NCI-H2107 treated with DMSO at 0.1 percent for 48 hours (cell line): ENCODE measurements around the gene INO80.

ENCODE experiments used
- DNase-seq: peaks from one replicate; lab custom pipeline; 2025; ENCODE audit not compliant: unreplicated experiment; lab: John Stamatoyannopoulos, UW

INO80 gene

DNA sequence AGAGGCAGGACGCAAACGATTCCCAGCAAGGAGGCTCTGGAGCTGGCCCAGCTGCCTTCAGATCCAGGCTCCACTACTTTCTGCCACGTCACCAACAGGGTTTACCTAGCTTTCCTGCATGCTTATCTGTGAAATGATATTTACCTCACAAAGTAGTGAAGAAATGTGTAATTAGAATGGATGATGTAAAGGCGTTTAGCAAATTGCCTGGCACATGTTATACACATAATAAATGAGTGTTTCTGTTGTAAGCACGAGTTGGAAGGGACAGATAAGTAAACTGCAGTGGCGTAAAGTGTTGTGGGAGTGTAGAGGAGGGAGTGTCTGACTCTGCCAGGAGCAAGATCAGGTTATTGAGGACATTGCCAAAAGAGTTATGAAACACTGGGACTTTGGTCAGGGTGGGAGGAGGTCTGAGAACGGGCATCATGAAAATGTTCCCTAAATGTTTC lies 166.3 kb downstream of the INO80 start:
- no peak for DNase-seq

DNA sequence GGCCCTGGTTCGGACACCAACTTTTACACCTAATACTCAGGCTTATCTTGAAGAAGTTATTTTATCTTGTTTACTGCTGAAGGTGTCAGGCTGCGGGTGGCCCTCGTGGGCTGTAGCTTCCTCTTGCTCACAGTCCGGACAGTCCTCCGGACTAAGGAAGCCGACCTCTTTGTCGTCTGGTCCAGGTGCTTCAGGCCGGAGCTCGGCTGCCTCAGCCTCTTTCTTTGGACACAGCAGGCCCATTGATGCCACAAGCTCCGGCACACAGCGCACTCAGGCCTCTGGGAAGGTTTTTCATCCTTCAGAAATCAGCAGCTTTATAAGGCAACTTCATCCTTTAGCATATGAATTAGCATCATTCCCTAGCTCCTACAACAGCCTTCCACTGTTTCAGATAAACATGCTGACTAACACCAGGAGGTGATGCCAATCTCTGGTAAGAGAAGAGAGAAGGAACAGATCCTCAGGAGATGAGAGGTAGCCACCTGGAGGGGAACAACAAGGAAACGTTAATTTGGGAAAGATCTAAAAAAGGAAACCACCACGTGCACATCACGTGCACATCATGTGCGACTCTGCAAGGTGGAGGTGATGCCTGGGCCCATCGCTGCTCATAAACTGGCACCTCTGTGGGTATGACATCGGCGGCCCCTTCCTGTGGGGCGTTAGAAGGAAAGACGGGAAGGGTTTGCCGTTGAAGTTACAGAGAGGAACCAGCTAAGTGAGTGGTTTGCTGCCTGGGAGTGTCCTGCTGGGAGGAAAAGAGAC lies 167.2 kb downstream of the INO80 start:
- DNase-seq = no peak

DNA sequence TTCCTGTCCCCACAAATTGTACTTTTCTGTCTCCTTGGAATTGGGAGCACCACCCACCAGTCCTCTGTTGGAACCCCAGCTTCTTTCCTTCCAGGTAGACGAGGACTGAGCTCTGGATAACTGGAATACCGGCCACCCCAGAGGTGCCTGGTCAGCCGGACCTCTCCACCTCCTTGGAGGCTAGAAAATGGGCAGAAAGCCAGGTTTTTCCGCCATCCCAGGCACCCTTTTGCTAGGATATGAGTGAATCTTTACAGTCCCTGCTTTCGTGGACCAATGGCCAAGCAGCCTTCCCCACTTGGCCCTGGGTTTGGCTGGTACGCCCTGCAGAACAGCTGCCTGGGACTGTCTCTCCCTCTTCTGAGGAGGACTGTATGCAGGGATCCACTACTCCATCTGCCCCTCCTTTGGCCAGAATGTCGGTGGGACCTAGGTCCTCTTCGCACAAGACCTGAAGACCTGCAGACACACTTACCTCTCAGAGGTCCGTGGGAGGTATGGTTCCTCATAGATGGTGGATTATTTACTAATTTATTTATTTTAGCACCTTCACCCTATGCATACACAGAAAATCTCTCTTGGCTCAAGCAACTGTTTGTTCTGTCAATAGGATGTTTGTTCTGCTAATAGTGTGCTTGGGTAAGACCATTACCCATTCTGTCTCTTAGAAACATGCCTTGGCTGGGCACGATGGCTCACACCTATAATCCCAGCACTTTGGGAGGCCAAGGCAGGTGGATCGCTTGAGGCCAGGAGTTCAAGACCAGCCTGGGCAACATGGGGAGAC lies 171.4 kb downstream of the INO80 start:
- no peak for DNase-seq

DNA sequence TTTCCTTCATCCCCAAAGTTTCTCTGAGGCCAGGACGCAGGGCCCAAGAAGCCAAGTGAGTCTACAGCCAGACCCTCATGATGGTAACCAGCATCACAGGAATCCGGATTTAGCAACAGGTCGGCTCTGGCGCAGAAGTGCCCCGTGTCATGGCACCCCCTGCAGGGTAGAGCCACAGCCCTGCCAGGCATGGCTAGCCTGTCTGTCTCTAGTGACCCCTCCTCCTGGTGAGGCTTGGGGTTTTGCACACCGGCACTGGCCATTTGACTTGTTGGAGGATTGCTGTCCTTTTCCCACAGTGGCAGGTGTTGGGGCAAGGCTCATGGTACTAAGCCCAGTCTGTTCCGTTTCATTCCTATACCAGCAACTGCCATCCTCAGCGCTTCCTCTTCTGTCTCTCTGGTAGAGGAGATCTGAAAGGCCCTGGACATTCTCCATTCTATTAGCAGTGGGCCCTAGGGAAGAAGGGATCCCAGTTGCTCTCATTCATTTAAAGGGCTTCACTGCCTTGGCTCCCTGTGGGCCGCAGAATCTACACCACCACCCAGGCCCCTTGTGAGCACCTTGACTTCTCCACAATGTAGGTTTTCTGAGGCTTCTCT lies 172.2 kb downstream of the INO80 start:
- DNase-seq = no peak

GRCh38 chr15:40942878-40943277 lies 173.2 kb downstream of the INO80 start:
- DNase-seq = no peak

DNA sequence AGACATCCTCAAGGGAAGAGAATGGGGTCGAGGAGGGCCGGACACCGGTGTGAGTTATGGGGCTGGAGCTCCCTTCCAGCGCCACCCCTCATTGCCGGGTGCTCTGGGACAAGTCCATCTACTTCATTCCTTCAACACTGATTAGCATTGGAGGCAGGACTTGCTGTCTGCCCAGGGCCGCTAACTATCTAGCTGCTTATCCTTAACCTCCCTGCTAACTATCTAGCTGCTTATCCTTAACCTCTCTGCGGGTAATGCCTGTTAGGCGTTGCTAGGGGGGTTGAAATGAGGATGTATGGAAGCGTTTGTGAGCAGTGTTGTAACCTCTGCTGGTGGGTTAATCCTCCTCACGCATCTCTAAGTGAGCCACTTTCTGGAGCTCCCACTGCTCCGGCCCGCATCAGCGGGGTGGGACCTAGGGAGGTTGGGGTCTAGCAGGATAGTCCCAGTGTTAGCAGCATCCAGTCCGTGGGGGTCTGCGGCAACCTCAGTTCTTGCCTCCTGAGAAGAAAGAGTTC lies 173.7 kb downstream of the INO80 start:
- DNase-seq = no peak

DNA sequence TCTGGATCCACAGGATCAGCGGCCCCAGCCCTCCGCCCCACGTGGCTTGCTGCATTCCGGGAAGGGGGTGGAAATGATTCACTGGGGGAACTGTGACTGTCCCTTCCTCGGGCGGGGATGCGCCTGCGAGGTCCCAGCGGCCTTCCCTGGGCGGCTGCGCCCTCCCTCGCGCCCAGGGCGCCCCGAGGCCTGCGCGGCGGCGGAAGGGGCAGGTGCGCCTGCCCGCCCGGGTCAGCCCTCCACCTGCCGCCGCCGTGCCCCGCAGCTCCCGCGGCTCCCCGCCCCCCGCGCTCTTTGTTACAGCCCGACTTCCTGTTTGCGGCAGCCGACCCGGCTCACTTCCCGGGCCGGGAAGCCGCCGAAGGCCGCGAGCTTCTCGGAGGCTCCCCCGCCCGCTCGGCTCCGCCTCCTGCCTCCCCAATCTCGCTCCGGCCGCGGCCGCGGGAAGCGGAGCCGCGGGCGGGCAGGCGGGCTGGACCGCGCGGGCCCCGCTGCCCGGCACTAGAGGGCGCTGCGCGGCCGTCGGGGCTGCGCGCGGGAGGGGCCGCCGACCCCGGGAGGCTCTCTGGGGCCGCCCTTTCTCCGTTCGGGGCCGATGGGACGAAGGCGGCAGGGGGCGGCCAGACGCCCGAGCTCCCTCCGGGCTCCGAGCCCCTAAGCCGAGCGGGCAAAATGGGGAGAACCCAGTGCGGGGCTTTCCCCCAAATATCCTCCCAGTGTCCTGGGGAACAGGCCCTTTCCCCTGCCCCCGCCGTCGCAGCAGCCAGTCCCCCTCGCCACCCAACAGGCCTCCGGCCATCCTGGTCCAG lies 174.3 kb downstream of the INO80 start:
- DNase-seq = no peak

DNA sequence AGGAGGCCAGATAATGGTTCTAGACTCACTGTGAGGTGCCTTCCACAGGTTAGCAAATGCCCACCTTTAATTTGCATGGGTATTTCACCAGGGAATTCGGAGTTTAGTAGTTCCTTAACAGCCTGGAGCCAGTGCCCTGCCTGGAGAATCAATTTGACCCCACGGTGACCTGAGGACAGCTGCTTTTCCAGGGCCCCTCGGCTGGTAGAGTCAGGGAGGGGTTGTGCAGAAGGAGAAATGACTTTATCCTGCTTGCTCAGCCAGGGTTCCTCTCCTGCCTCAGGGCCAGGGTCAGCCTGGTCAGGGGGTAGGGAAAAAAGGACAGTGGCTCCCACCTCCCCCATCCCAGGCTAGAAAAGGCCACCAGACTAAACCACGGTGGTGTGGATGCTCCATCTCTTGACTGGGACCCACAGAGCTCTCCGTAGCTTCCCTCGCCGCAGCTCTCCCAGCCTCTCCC lies 175.0 kb downstream of the INO80 start:
- DNase-seq = no peak

GRCh38 chr15:40940296-40940801 lies 175.7 kb downstream of the INO80 start:
- DNase-seq = no peak

GRCh38 chr15:40938536-40938870 lies 177.6 kb downstream of the INO80 start:
- DNase-seq = no peak

DNA sequence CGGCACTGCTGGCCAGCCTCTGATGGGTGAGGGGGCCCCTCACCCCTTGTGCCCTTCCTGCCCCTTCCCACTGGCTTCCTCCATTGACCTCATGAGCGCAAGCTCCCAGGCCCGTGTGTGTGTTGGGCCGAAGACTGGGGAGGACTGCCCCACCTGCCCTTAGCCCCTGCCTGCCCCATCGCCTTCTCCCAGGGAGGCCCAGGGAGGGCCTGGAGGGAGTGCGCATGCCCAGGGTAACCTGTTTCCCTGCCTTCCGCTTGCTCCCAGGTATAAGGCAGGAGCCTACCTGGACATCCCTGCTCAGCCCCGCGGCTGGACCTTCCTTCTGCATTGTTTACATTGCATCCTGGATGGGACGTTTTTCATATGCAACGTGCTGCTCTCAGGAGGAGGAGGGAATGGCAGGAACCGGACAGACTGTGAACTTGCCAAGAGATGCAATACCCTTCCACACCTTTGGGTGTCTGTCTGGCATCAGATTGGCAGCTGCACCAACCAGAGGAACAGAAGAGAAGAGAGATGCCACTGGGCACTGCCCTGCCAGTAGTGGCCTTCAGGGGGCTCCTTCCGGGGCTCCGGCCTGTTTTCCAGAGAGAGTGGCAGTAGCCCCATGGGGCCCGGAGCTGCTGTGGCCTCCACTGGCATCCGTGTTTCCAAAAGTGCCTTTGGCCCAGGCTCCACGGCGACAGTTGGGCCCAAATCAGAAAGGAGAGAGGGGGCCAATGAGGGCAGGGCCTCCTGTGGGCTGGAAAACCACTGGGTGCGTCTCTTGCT lies 178.1 kb downstream of the INO80 start:
- no peak for DNase-seq

DNA sequence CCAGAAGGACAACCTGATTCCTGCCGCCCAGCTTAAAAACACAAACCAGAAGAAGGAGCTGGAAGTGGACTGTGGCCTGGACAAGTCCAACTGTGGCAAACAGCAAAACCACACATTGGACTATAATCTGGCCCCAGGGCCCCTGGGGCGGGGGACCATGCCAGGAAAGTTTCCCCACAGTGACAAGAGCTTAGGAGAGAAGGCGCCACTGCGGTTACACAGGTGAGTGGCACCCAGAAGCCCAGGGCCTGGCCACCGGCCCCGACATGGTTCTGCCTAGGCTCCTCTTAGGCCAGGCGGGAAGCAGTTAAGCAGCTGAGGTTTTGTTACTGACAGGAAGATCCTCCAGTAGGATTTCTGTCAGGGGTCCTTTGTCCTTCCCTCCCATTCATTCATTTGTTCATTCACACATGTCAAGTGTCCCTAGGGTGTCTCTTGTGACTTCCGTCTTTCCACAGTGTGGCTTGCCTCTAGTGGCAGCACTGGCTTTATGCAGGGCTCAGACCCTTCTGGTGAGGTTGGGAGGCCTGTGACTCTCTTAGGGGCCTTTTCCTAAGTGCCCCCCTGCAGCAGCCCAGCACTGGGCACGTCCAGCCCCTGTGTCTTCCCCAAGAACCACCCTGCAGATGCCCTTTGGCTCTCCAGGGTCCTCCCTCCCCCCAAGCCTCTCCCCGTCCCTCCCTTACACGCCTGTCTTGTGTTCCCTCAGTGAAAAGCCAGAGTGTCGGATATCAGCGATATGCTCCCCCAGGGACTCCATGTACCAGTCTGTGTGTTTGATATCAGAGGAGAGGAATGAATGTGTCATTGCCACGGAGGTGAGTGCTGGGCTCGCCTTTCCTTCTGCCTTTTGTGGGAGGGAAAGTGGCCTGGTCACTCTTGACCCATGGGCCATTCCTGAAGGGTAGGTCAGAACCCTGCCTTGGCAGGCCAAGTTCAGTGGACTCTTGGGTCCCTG lies 179.1 kb downstream of the INO80 start:
- peak; percentile 73 for DNase-seq

DNA sequence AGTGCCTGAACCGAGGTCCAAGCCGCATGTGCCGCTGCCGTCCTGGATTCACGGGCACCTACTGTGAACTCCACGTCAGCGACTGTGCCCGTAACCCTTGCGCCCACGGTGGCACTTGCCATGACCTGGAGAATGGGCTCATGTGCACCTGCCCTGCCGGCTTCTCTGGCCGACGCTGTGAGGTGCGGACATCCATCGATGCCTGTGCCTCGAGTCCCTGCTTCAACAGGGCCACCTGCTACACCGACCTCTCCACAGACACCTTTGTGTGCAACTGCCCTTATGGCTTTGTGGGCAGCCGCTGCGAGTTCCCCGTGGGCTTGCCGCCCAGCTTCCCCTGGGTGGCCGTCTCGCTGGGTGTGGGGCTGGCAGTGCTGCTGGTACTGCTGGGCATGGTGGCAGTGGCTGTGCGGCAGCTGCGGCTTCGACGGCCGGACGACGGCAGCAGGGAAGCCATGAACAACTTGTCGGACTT lies 179.8 kb downstream of the INO80 start:
- DNase-seq = no peak

DNA sequence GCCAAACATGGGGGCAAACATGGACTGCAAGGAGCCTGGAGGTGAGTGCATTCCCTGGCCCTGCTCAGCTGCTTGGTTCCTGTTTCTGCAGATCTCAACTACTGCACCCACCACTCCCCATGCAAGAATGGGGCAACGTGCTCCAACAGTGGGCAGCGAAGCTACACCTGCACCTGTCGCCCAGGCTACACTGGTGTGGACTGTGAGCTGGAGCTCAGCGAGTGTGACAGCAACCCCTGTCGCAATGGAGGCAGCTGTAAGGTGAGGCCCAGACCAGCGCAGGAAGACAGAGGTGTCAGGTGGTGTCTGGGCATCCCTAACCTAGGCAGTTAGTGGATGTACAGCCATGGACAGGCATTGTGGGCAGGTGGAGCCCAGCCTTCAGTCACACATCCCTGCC lies 181.6 kb downstream of the INO80 start:
- no peak for DNase-seq

- DNase-seq = no peak
These were observed 182.6 kb downstream of the INO80 start for GRCh38 chr15:40933517-40933902.

- no peak for DNase-seq
These were observed 183.2 kb downstream of the INO80 start for GRCh38 chr15:40932649-40933516.

DNA sequence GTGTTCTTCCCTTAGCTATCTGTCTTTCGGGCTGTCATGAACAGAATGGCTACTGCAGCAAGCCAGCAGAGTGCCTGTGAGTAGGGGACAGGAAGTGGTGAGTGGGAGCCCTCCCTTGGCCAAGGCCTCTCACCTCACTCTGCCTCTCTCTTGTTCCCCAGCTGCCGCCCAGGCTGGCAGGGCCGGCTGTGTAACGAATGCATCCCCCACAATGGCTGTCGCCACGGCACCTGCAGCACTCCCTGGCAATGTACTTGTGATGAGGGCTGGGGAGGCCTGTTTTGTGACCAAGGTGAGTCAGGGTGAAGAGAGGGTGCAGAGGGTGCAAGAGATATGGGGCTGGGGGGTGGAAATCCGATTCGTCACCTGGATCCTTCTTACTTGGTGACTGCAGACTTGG lies 183.9 kb downstream of the INO80 start:
- DNase-seq = peak; percentile 42
